Osteocyte (in vitro differentiated cells): ENCODE measurements around the gene ZNF585A. TPM values are rescaled to one million over a fixed set of nuclear protein-coding genes. Genes with fewer than 3 reads are reported as not detected.

Experiments
- DNase-seq: peaks from one replicate; pipeline ENCODE4 v3.0.0; 2021; ENCODE audit warnings: mixed read lengths; ENCODE audit not compliant: unreplicated experiment; ENCODE audit errors: extremely low spot score
- H3K27ac Mint-ChIP-seq: one replicate; pipeline ENCODE4 v1.8.0; 2021; ENCODE audit warnings: mild to moderate bottlenecking, mixed read lengths; ENCODE audit not compliant: unreplicated experiment
- H3K27me3 Mint-ChIP-seq: one replicate; pipeline ENCODE4 v1.8.0; 2021; ENCODE audit warnings: mixed read lengths; ENCODE audit not compliant: unreplicated experiment
- H3K36me3 Mint-ChIP-seq: one replicate; pipeline ENCODE4 v1.8.0; 2021; ENCODE audit warnings: mixed read lengths; ENCODE audit not compliant: unreplicated experiment
- H3K4me1 Mint-ChIP-seq: one replicate; pipeline ENCODE4 v1.8.0; 2021; ENCODE audit warnings: mixed read lengths; ENCODE audit not compliant: unreplicated experiment
- H3K4me3 Mint-ChIP-seq: one replicate; pipeline ENCODE4 v1.8.0; 2021; ENCODE audit warnings: mild to moderate bottlenecking, moderate library complexity, mixed read lengths; ENCODE audit not compliant: unreplicated experiment
- H3K9me3 Mint-ChIP-seq: one replicate; pipeline ENCODE4 v1.8.0; 2021; ENCODE audit warnings: mixed read lengths; ENCODE audit not compliant: unreplicated experiment
- long read RNA-seq: library from polyadenylated mRNA; unstranded; transcript quantifications from one replicate; pipeline ENCODE4 v2.0.0, GENCODE V29; 2021
- total RNA-seq: library from RNA; stranded (reverse); gene quantifications from 2 replicates; pipeline ENCODE4 v1.2.1, GENCODE V29; 2021
- TF ChIP-seq, protein P1 (sequence below): fragments of 200-600 bp; sonication (generic); IDR thresholded peaks from 2 replicates; pipeline ENCODE4 v1.5.0; 2021; ENCODE audit warnings: antibody characterized with exemption, mild to moderate bottlenecking, moderate library complexity

ZNF585A gene
- total RNA-seq = 10.8 and 13.2 TPM in 2 replicates
- long read RNA-seq, full-length matches to known transcripts = 43 of 49 reads
- long read RNA-seq, partial matches to known transcripts = 1 of 49 reads
- long read RNA-seq, other reads (novel, unspliced or antisense) = 5 of 49 reads

DNA sequence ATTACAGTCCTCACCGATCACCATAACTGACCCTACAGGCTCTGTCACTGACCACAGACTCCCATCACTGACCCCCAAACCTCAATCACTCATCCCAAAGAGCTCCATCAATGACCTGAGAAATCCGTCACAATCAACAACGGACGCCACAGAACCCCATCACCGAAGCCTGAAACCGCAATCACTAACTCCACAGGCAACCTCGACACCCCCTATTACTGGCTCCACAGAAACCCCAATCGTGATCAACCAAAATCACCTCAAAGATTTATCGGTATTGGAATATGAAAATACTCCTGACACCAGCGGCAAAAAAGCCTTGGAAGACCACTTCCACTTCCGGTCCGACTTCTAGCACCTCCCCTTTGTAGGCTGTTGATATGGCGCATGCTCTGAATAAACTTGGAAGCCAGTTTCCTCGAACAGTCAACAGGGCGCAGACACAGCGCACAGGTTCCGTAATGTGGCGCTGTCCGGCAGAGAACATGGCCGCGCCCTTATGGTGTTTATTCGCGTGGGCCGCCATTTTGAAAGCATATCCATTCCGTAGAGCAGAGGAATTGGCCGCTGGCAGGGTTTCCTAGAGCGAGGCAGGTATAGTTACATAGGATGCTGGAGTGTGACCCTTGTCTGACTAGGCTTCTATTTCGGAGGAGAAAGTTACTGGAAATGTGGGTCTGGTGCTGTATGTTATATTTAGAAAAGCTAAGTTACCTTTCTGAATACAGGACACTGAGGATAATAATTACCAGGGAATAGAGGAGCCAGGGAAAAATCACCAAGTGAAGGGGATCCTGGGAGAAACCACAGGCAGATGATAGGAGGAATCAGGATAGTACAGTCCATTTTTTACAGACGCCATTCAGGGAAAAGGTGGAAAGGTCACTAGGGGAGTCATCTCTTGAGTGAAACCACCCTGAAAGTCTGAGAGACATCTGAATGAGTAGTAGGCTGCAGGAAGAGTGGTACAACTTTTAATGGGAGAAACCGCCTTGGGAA, at the start of gene ZNF585A:
TSS of gene ZNF585A (minus strand) at position 328 of the 999 bp plus-strand sequence. CDS start 2,785 bp downstream, outside the sequence.
- Mint-ChIP-seq H3K4me3 (no peak within 1 kb of the TSS), H3K4me1 (no peaks in the 10 kb centered on the region), H3K27me3 (no peaks in the 10 kb centered on the region), H3K9me3 (peaks cover 25% of the 10 kb centered on the region), H3K27ac (no peak within 1 kb of the TSS), H3K36me3 (peaks cover 29% of the 10 kb centered on the region)
- TF ChIP-seq, protein P1, sequence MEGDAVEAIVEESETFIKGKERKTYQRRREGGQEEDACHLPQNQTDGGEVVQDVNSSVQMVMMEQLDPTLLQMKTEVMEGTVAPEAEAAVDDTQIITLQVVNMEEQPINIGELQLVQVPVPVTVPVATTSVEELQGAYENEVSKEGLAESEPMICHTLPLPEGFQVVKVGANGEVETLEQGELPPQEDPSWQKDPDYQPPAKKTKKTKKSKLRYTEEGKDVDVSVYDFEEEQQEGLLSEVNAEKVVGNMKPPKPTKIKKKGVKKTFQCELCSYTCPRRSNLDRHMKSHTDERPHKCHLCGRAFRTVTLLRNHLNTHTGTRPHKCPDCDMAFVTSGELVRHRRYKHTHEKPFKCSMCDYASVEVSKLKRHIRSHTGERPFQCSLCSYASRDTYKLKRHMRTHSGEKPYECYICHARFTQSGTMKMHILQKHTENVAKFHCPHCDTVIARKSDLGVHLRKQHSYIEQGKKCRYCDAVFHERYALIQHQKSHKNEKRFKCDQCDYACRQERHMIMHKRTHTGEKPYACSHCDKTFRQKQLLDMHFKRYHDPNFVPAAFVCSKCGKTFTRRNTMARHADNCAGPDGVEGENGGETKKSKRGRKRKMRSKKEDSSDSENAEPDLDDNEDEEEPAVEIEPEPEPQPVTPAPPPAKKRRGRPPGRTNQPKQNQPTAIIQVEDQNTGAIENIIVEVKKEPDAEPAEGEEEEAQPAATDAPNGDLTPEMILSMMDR = peak; percentile 43
- peak; percentile 96 for DNase-seq

DNA sequence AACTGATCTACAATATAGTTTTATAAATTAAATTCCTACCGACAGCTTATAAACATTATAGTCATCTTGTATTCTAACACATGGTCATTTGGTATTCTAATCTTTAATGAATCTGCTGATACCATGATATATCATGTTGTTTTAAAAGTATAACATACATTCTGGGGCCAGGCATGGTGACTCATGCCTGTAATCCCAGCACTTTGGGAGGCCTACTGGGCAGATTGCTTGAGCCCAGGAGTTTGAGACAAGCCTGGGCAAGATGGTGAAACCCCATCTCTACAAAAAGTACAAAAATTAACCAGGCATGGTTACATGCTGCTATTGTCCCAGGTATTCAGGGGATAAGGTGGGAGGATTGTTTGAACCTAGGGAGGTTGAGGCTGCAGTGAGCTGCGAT, 48.6 kb upstream of the ZNF585A start:
- Mint-ChIP-seq H3K9me3 (peaks cover 10% of the 10 kb centered on the region), H3K4me1 (peaks cover 20% of the 10 kb centered on the region), H3K4me3 (no peak overlapping the region), H3K27ac (no peak overlapping the region), H3K36me3 (peaks cover 43% of the 10 kb centered on the region), H3K27me3 (no peaks in the 10 kb centered on the region)
- DNase-seq = no peak
- TF ChIP-seq, protein P1 = no peak

DNA sequence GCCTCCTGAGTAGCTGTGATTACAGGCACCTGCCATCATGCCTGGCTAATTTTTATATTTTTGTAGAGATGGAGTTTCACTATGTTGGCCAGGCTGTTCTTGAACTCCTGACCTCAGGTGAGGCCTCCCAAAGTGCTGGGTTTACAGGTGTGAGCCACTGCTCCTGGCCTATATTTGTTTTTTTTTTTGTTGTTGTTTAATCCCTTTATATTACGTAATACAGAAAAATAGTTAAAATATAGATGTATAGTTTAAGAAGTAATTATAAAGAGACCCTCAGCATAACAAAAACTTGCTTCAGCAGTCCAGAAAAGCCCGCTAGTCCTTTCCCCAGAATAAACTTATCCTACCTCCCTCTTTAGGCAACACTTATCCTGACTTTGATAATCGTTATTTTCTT, 47.9 kb upstream of the ZNF585A start:
- H3K9me3 Mint-ChIP-seq = peaks cover 13% of the 10 kb centered on the region

DNA sequence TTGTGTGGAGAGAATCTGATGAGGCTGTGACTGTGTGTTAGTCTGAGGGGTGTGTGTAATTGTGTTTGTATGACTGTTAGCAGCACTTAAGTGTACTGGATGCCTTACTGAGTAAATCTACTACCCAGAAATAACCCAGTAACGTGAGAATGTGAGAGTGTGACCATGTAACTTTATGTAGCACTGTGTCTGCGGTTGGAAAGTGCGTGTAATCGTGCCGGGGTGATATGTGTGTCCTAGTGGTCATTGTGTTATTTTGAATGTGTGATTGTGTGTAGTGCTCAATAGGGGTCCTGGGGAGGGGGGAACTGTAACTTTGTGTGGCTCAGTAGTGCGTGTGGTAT, 46.1 kb upstream of the ZNF585A start:
- TF ChIP-seq, protein P1 = no peak
- no peak for DNase-seq
- peaks cover 34% of the 10 kb centered on the region for H3K36me3 Mint-ChIP-seq
- peaks cover 20% of the 10 kb centered on the region for H3K4me1 Mint-ChIP-seq
- H3K27me3 Mint-ChIP-seq = no peaks in the 10 kb centered on the region
- peak overlapping the region; percentile 96 for H3K27ac Mint-ChIP-seq
- H3K9me3 Mint-ChIP-seq = peaks cover 13% of the 10 kb centered on the region
- peak overlapping the region; percentile 97 for H3K4me3 Mint-ChIP-seq

More for the DNA sequence above, 47.9 kb upstream of the ZNF585A start:
- no peak for DNase-seq
- Mint-ChIP-seq H3K27me3 (no peaks in the 10 kb centered on the region), H3K36me3 (peaks cover 41% of the 10 kb centered on the region), H3K27ac (no peak overlapping the region), H3K4me1 (peaks cover 20% of the 10 kb centered on the region), H3K4me3 (no peak overlapping the region)
- TF ChIP-seq, protein P1 = no peak
